H9 (cell line): ENCODE measurements around the gene PFDN1. TPM values are rescaled to one million over a fixed set of nuclear protein-coding genes. Genes with fewer than 3 reads are reported as not detected.
A peak's percentile ranks its signal among the peaks of the same experiment; 100 is the strongest.

Experiments used
- DNase-seq: peaks from one replicate; pipeline ENCODE4 v3.0.0-alpha.2; 2017
- H2AFZ ChIP-seq: one replicate; pipeline ENCODE4 v1.6.1; 2013; ENCODE audit warnings: mild to moderate bottlenecking, low read length, control low read depth, moderate library complexity
- H2AK5ac ChIP-seq: 2 replicates; pipeline ENCODE4 v1.6.1; 2013; ENCODE audit warnings: low read length, control low read depth, mixed read lengths; ENCODE audit not compliant: insufficient read length
- H2BK120ac ChIP-seq: one replicate; pipeline ENCODE4 v1.6.1; 2013; ENCODE audit warnings: low read depth, mild to moderate bottlenecking, low read length, control low read depth, inconsistent platforms; ENCODE audit not compliant: poor library complexity, severe bottlenecking
- H2BK12ac ChIP-seq: 2 replicates; pipeline ENCODE4 v1.6.1; 2013; ENCODE audit warnings: low read length, control low read depth, mixed read lengths, low read depth; ENCODE audit not compliant: insufficient read length
- H2BK15ac ChIP-seq: 2 replicates; pipeline ENCODE4 v1.6.1; 2013; ENCODE audit warnings: low read depth, low read length, control low read depth
- H2BK20ac ChIP-seq: one replicate; pipeline ENCODE4 v1.6.1; 2013; ENCODE audit warnings: low read depth, mild to moderate bottlenecking, low read length, control low read depth, inconsistent platforms; ENCODE audit not compliant: poor library complexity, severe bottlenecking
- H2BK5ac ChIP-seq: 2 replicates; pipeline ENCODE4 v1.6.1; 2013; ENCODE audit warnings: low read length, control low read depth, mixed read lengths; ENCODE audit not compliant: insufficient read length
- H3K14ac ChIP-seq: 2 replicates; pipeline ENCODE4 v1.6.1; 2013; ENCODE audit warnings: low read length, control low read depth; ENCODE audit not compliant: insufficient read depth
- H3K18ac ChIP-seq: 2 replicates; pipeline ENCODE4 v1.6.1; 2013; ENCODE audit warnings: low read depth, mild to moderate bottlenecking, mixed read lengths, low read length, control low read depth; ENCODE audit not compliant: insufficient read length
- H3K23ac ChIP-seq: 2 replicates; pipeline ENCODE4 v1.6.1; 2013; ENCODE audit warnings: low read length, control low read depth, mixed read lengths, low read depth; ENCODE audit not compliant: insufficient read length
- H3K23me2 ChIP-seq: 2 replicates; pipeline ENCODE4 v1.6.1; 2013; ENCODE audit warnings: low read depth, mild to moderate bottlenecking, mixed read lengths, low read length, control low read depth; ENCODE audit not compliant: insufficient read length, poor library complexity, severe bottlenecking
- H3K27ac ChIP-seq: 2 replicates; pipeline ENCODE4 v1.5.1; 2013; ENCODE audit warnings: low read length, control low read depth, mixed read lengths, low read depth; ENCODE audit not compliant: insufficient read length
- H3K27me3 ChIP-seq: 2 replicates; pipeline ENCODE4 v1.6.1; 2013; ENCODE audit warnings: low read length, control low read depth, inconsistent platforms; ENCODE audit not compliant: insufficient read depth
- H3K4ac ChIP-seq: 2 replicates; pipeline ENCODE4 v1.6.1; 2013; ENCODE audit warnings: low read depth, mild to moderate bottlenecking, control low read depth, inconsistent platforms, low read length, moderate library complexity
- H3K4me1 ChIP-seq: 2 replicates; pipeline ENCODE4 v1.6.1; 2013; ENCODE audit warnings: low read length, control low read depth, inconsistent platforms; ENCODE audit not compliant: insufficient read depth
- H3K4me2 ChIP-seq: 2 replicates; pipeline ENCODE4 v1.6.1; 2013; ENCODE audit warnings: low read length, control low read depth, mixed read lengths; ENCODE audit not compliant: insufficient read length, insufficient read depth
- H3K56ac ChIP-seq: 2 replicates; pipeline ENCODE4 v1.6.1; 2013; ENCODE audit warnings: low read depth, mild to moderate bottlenecking, mixed read lengths, low read length, control low read depth; ENCODE audit not compliant: insufficient read length
- H3K79me1 ChIP-seq: 2 replicates; pipeline ENCODE4 v1.6.1; 2013; ENCODE audit warnings: low read depth, mild to moderate bottlenecking, moderate library complexity, low read length, control low read depth, inconsistent platforms; ENCODE audit not compliant: insufficient read depth, poor library complexity, severe bottlenecking
- H3K79me2 ChIP-seq: 2 replicates; pipeline ENCODE4 v1.6.1; 2013; ENCODE audit warnings: low read length, control low read depth, inconsistent platforms; ENCODE audit not compliant: insufficient read depth
- H3K9ac ChIP-seq: 2 replicates; pipeline ENCODE4 v1.6.1; 2013; ENCODE audit warnings: low read length, control low read depth, mixed read lengths; ENCODE audit not compliant: insufficient read length; ENCODE audit errors: extremely low read depth
- H3K9me3 ChIP-seq: one replicate; pipeline ENCODE4 v1.6.1; 2013; ENCODE audit warnings: low read depth, low read length, inconsistent platforms; ENCODE audit not compliant: control insufficient read depth
- H3T11ph ChIP-seq: one replicate; pipeline ENCODE4 v1.6.1; 2013; ENCODE audit warnings: mild to moderate bottlenecking, low read length, control low read depth, inconsistent platforms
- H4K20me1 ChIP-seq: one replicate; pipeline ENCODE4 v1.6.1; 2013; ENCODE audit not compliant: control insufficient read depth, insufficient read length, insufficient read depth
- H4K5ac ChIP-seq: 2 replicates; pipeline ENCODE4 v1.6.1; 2013; ENCODE audit warnings: low read depth, mild to moderate bottlenecking, mixed read lengths, low read length, control low read depth; ENCODE audit not compliant: insufficient read length
- H4K8ac ChIP-seq: replicated peaks from 2 replicates; pipeline ENCODE4 v1.6.1; 2013; ENCODE audit warnings: low read length, control low read depth, mixed read lengths, low read depth; ENCODE audit not compliant: insufficient read length
- H4K91ac ChIP-seq: 2 replicates; pipeline ENCODE4 v1.6.1; 2013; ENCODE audit warnings: low read depth, mild to moderate bottlenecking, moderate library complexity, mixed read lengths, low read length, control low read depth; ENCODE audit not compliant: insufficient read length
- H3K27ac Mint-ChIP-seq, 3 experiments: 2 replicates in 2 of 3; 3 replicates in 1 of 3; pipeline ENCODE4 v1.8.0; 2020 to 2021; ENCODE audit warnings: mixed read lengths in 3 of 3, mild to moderate bottlenecking in 1 of 3, moderate library complexity in 1 of 3
- H3K27me3 Mint-ChIP-seq: 2 replicates; pipeline ENCODE4 v1.8.0; 2021; ENCODE audit warnings: low read depth, mild to moderate bottlenecking, moderate library complexity, mixed read lengths
- H3K36me3 Mint-ChIP-seq, 3 experiments: 2 replicates in 2 of 3; 3 replicates in 1 of 3; pipeline ENCODE4 v1.8.0; 2020 to 2021; ENCODE audit warnings: low read depth in 3 of 3, mixed read lengths in 3 of 3; ENCODE audit not compliant: insufficient read depth in 1 of 3
- H3K4me1 Mint-ChIP-seq, 2 experiments: 2 replicates each; pipeline ENCODE4 v1.8.0; 2020; ENCODE audit warnings: mixed read lengths in 2 of 2
- H3K4me3 Mint-ChIP-seq, 2 experiments: 2 replicates in 1 of 2; 3 replicates in 1 of 2; pipeline ENCODE4 v1.8.0; 2020 to 2021; ENCODE audit warnings: mild to moderate bottlenecking in 2 of 2, mixed read lengths in 2 of 2, moderate library complexity in 1 of 2
- H3K9me3 Mint-ChIP-seq, 2 experiments: 2 replicates in 1 of 2; 3 replicates in 1 of 2; pipeline ENCODE4 v1.8.0; 2020; ENCODE audit warnings: mild to moderate bottlenecking in 2 of 2, mixed read lengths in 2 of 2, moderate library complexity in 1 of 2
- CTCF ChIP-seq: fragments of 200-600 bp; sonication (generic); conservative IDR thresholded peaks from 3 replicates; pipeline ENCODE4 v1.8.0; 2021; ENCODE audit warnings: antibody characterized with exemption, mild to moderate bottlenecking
- WGBS: extraction: QIAGEN DNeasy Blood & Tissue Kit; methylation state at CpG from one replicate; pipeline ENCODE4 v1.1.7; 2013; ENCODE audit warnings: missing lambda C conversion rate, low lambda C conversion rate, mixed read lengths; ENCODE audit not compliant: insufficient read length; ENCODE audit errors: extremely low coverage; 5-methylcytosine and 5-hydroxymethylcytosine counted together
- total RNA-seq: library from RNA; stranded (reverse); gene quantifications from 2 replicates; pipeline ENCODE4 v1.2.1, GENCODE V29; 2021

Gene PFDN1
- total RNA-seq, 1 experiment from 2014 or later = 58.3 TPM

- Histone ChIP-seq H2BK15ac (no peak overlapping the region), H3T11ph (no peak overlapping the region), H4K5ac (no peak overlapping the region), H3K56ac (no peak overlapping the region), H2BK20ac (no peak overlapping the region), H3K27ac (no peak overlapping the region), H2BK12ac (no peak overlapping the region), H3K4ac (no peak overlapping the region), H3K18ac (no peak overlapping the region), H3K9ac (no peak overlapping the region), H3K23me2 (peaks cover 11% of the 10 kb centered on the region), H3K9me3 (no peaks in the 10 kb centered on the region), H3K23ac (no peak overlapping the region), H3K4me2 (no peak overlapping the region), H2BK5ac (no peak overlapping the region), H3K79me1 (peaks cover 11% of the 10 kb centered on the region), H3K14ac (no peak overlapping the region), H2AK5ac (no peak overlapping the region), H2AFZ (no peak overlapping the region), H3K27me3 (no peaks in the 10 kb centered on the region), H4K8ac (no peak overlapping the region), H4K20me1 (no peaks in the 10 kb centered on the region), H4K91ac (no peak overlapping the region), H3K4me1 (no peaks in the 10 kb centered on the region), H2BK120ac (no peak overlapping the region), H3K79me2 (peaks cover 8% of the 10 kb centered on the region; the same call in 1 of the 2 replicates)
- WGBS = no CpG with 5 or more reads among the region's 15 CpGs
- DNase-seq = no peak
- peaks cover 4 to 7% of the 10 kb centered on the region in 2 experiments; a peak in 3 of 4 replicates for H3K4me1 Mint-ChIP-seq
- H3K27me3 Mint-ChIP-seq = peaks cover 2% of the 10 kb centered on the region
- no peak for TF ChIP-seq CTCF
- peak overlapping the region; percentile 25 to 62; a peak in 3 of 5 replicates for H3K4me3 Mint-ChIP-seq
- H3K36me3 Mint-ChIP-seq = peaks cover 2 to 12% (median 11%) of the 10 kb centered on the region in 3 experiments
- H3K9me3 Mint-ChIP-seq = peaks cover 0 to 2% of the 10 kb centered on the region in 2 experiments; a peak in 1 of 5 replicates
- no peak overlapping the region for H3K27ac Mint-ChIP-seq
Measured at GRCh38 chr5:140303966-140304365, 1.1 kb upstream of the PFDN1 start.
